Limb (tissue), 2 donors: Measurements from ENCODE around the gene NES.

Experiments
- DNase-seq, 2 donors: peaks; one replicate each; pipeline ENCODE4 v3.0.0-alpha.2; 2016; ENCODE audit errors: extremely low spot score in 2 of 2

Gene NES

DNA sequence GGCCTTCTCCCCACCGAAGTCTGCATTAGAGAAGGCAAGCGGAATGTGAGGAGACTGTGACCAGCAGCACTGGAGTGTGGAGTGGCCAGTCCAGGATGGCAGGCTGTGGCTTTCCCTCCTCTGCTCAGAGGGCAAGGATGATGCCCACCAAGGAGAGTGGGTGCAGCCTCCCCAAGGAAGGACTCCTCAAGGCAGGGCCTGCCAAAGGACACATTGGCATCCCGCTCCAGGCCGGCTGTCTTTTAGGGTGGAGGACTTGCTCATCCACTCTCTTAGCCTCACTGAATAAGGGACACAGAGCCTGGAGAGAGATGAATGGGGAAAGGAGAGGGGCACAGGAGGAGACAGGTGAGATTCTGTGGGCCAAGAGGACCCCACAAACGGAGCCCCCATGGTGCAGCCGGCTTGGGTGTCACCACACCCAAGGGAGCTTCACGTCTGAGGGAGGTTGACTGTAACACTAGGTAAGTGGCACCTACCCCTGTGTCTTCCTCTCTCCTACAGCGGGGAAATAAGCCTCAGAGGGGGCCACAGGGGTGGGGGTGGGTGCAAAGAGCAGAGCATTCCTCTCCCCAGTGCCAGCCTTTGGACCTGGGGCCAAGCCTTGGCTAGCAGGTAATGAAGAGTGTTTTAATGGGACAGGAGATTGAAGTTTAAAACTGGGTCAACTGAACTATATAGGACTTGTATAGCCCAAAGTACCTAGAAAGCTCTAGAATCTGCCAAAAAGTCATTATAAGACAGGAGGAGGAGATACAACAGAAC, 4.2 kb upstream of the NES start:
- no peak for DNase-seq

- no peak for DNase-seq
These were observed 2.8 kb upstream of the NES start for GRCh38 chr1:156680056-156680455.

DNA sequence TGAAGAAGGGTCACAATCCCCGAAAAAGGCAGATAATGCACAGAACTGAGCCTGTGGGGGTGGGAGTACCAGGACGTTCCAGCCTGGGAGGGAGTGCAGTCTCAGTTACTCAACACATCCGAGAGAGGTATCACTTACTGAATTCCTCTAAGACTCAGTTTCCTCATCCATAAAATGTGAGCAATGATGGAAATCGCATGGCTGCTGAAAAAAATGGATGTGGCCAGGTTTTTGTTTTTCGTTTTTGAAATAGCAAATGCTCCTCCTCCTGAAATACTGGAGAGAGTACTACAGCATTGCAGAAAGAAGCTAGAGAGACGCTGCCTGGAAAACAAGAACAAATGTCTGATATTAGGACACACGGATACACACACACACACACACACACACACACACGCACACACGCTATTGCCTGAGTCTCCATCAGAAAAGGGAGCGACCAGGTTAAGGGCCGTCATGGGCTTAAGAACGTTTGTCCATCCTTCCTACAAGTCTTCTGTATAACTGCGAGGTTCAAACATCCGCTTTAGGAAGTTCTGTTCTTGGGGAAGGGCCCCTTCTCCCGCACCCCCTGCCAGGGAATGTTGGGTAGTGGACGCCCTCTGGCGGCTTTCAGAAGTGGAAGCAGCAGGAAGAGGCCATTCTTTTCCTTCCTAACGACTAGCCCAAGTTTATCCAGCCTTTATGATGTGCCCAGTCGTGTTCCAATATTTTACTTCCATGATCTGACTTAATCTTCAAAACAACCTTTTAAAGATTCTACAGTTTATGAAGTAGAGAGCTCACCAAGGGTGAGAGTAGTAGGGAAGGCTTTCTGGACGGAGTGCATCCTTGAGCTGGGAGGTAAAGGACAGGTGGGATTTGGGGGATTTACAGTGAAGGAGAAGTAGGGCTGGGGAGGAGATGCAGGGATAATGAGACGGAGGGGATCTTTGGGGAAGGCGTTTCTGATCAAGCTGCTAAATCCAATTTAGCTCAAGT, 699 bp upstream of the NES start:
- DNase-seq, result peak; percentile 83 to 85

DNA sequence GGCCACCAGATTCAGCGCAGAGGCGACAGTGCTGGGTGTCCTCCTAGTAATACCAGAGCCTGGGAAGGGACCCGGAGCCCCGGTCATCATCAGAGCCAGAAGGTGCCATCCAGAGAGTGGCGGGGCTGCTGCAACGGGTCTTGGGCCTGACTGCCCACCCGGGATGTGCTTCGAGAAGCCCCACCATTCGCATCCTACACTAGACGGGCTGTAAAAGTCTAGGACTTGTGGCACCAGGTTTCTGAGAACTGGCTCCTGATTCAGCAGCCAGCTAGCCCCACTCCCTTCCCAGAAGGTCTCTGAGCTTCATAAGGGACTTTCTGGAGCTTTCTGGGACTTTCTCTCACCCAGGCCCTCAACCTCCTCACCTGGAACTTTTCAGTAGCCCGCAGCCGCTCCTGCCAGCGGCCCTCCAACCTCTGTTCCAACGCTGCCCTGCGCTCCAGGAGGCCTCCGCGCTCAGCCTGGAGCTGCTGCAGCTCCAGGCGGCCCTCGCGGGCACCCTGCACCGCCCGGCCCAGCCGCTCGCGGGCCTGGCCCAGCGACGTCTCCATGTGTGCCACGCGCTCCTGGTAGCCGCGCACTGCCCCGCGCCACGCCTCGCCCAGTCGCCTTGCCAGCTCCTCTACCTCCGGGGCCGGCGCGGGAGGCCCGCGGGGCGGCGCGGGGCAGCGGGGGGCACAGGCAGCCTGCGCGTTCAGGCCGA, 940 bp downstream of the NES start:
- DNase-seq, result peak in 1 of 2 donors; percentile 34

GRCh38 chr1:156675210-156676113, 1.7 kb downstream of the NES start:
- peak; percentile 56 to 79 for DNase-seq

DNA sequence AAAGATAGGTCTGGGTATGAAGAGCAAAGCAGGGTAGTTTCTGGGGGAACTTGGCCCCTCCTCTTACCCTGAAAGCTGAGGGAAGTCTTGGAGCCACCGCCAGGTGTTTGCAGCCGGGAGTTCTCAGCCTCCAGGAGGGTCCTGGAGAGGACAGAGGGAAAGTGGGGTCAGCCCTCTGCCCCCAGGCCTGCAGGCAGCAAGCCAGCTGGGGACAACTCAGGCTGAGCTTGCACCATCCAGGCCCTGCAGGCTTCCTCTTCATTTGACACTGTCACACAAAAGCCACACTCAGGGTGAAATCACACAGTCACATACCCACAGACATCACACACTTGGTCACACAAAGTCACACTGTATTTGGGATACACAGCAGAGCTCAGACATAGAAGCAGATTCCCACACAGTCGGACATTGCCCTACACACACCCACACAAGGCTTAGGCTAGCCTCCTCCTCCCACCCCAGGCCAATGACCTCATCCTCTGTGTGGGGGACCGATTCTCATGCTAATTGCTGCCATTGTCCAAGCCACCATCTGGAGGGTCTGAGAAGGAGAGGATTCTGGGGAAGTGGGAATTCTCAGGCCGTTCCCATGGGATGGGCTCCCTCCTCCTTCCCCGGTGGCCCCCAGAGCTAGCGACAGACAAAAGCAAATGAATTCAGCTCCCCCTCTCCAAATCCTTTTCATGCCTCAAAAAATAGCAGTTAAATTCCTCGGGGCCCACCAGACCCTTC, 3.7 kb downstream of the NES start:
- DNase-seq, result peak in 1 of 2 donors; percentile 54

DNA sequence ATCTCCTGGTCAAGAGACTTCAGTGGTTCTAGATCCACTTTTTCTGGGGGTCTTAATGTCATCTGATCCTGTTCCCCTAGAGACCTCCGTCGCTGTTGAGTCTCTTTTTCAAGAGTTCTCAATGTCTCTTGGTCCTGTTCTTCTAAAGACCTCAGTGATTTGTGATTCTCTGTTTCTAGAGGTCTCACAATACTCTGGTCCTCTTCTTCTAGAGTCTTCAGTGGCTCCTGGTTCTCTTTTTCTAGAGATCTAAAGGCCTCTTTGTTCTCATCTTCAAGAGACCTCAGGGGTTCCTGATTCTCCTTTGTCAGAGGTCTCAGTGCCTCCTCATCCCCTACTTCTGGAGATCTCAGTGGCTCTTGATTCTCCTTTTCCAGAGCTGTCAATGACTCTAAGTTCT, 5.4 kb downstream of the NES start:
- no peak for DNase-seq

- peak in 1 of 2 donors; percentile 32 for DNase-seq
These were observed 6.4 kb downstream of the NES start for GRCh38 chr1:156670791-156671190.

- DNase-seq, result no peak
These were observed 6.8 kb downstream of the NES start for GRCh38 chr1:156670359-156670758.

DNA sequence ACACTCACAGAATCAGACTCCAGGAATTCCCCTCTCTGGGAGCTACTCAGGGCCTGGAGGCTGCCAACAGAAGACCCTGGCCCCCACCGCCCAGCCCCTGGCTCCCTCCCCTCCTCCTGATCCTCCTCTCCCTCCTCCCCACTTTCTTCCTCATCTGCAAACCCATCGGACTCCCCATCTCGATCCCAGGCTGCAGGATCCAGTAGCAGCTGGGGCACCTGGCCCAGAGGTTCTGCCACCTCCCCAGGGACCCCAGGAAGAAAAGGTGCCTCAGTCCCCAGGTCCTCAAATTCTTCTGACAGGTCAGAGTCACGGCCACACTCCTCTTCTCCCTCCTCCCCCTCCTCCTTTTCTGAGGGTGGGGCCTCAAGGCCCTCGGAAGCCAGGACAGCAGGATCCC, 7.4 kb downstream of the NES start:
- no peak for DNase-seq

- peak in 1 of 2 donors; percentile 50 for DNase-seq
These were observed 8.2 kb downstream of the NES start for GRCh38 chr1:156668801-156669637.

- peak in 1 of 2 donors; percentile 45 for DNase-seq
These were observed 9.1 kb downstream of the NES start for GRCh38 chr1:156667968-156668709.

DNA sequence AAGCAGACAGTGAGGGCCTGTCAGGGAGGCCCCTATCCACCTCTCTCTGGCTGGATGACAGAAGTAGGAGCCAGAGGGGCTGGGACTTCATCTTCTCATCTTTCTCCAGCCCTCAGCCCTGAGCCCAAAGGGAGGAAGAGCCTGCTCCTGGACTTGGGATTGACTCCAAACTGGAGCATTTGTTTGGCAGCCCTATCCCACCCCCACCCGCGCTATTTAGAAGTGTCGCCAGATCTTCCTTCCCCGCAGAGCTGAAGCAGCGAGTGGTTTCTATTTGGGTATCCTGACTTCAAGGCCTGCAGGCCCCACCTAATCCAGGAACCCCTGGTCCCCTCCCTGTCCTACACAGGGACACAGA, 9.6 kb downstream of the NES start:
- DNase-seq, result peak; percentile 76 to 79

DNA sequence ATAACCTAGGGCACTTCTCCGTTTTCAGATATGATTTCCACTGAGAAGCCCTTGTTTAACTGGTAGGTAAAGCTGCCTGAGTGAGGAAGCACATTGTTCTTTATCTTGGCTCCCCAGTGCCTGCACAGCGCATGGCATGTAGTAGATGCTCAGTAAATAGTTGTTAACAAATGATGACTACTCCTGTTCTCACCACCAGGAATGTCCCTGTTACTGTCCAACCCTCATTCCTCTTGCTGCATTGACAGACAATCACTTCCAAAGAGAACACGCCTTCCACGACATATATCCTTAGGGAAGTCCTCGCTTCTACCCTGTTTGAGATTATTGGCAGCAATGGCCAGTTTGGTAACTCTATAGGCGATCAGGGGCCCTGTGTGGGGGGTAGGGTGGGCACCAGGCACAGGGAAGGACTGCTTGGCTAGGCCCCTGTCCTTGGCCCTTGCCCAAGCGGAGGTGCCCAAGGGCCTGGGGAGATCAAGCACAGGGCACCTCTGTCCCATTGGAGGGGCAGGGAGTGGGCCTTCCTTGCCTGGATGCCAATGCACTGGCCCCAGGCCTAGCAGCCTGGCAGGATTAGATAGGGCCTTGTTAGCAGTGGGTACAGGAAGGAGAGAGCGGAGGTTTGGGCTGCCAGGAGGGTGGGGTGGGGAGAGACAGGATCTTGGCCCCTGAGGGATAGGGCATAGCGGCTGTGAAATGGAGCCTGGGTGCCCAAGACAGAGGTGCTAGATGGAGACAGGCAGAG, 10.2 kb downstream of the NES start:
- no peak for DNase-seq

- no peak for DNase-seq
These were observed 11.7 kb downstream of the NES start for GRCh38 chr1:156665539-156665938.

- peak; percentile 51 to 65 for DNase-seq
These were observed 12.3 kb downstream of the NES start for GRCh38 chr1:156664767-156665411.

DNA sequence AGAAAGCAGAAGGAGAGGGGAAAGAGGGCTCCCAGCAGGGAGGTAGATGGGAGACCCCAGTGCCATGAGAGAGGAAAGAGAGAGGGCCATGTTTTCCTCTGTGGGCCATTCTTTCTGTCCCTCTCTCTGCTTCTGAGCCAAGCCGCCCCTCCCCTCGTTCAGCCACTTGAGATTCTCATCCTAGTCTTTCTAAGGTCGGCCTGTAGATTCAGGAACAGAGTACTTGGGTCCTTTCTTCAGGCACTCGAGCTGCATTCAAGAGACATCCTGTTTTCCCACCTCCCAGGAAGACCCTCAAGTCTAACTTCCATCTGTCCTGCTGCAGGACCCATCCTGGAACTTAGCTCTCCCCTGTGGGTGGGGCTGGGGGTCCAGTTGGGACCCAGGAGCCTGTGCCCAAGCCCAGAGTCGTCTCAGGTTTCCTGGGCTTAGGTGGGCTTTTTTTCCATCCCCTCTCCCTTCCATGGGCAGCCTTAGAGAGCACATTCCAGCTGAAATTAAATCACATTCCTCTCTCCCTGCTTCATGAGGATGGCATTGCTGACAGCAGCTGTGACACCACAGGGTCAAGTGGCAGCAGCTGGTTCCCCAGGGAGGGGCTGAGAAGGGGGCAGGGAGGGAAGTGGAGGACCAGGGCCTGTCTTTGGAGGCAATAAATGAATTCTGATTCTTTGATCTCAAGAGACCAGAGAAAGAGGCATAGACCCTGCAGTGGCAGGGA, 13.0 kb downstream of the NES start:
- peak; percentile 51 to 75 for DNase-seq
